Activated T-cell treated with anti-CD3 and anti-CD28 coated beads for 1 hour (primary cell): ENCODE data around the gene BCL2L15.

Experiments used
- DNase-seq: peaks from one replicate; pipeline ENCODE4 v3.0.0-alpha.2; 2020; ENCODE audit warnings: low read depth

The BCL2L15 gene

GRCh38 chr1:113905435-113905861 is 18.1 kb upstream of the BCL2L15 start:
- no peak for DNase-seq

DNA sequence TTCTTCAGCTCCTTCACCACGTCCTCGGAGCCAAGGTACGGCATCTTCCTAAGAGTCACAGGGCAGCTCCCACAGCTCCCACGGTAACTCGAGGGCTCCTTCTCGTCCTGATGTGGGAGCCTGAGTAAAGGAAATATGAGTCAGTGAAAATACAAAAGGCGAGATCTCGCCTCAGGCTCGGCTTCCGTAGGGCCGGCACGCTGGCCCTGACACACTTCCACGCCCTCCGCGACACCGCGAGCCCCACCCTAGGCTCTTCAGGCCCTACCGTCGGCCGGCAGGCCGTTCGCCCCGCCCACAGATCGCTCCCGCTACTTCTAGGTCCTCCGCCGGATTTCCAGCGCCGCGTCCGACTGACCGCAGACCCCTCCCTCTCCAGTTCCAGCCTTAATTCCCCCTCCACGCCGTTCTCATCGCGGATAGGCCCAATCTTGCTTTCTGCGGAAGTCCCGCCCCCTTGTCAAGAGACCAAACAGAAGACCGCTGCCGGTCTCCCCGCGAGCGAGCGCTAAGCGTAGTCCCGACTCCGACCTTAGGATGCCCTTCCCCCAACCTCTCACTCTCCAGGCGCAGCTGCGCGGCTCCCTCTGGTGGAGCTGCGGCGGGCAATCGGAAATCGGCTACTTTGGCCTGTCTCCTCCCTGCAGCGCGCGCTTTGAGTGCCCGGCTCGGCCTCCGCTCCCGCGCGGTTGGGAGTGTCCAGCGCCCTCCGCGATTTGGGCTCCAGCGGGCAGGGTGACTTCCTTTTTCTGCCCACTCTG is 17.5 kb upstream of the BCL2L15 start, which contains the start of the genes AP4B1 and DCLRE1B:
TSS of gene AP4B1 (minus strand) at position 126 of the 761 bp plus-strand sequence. CDS start at position 44, 82 bp downstream.
TSS of gene DCLRE1B (plus strand) at position 653 of the 761 bp plus-strand sequence. CDS start 261 bp downstream, outside the sequence.
- DNase-seq: peak; percentile 89

- DNase-seq: no peak
Observed at GRCh38 chr1:113904293-113904673, 16.9 kb upstream of the BCL2L15 start.

DNA sequence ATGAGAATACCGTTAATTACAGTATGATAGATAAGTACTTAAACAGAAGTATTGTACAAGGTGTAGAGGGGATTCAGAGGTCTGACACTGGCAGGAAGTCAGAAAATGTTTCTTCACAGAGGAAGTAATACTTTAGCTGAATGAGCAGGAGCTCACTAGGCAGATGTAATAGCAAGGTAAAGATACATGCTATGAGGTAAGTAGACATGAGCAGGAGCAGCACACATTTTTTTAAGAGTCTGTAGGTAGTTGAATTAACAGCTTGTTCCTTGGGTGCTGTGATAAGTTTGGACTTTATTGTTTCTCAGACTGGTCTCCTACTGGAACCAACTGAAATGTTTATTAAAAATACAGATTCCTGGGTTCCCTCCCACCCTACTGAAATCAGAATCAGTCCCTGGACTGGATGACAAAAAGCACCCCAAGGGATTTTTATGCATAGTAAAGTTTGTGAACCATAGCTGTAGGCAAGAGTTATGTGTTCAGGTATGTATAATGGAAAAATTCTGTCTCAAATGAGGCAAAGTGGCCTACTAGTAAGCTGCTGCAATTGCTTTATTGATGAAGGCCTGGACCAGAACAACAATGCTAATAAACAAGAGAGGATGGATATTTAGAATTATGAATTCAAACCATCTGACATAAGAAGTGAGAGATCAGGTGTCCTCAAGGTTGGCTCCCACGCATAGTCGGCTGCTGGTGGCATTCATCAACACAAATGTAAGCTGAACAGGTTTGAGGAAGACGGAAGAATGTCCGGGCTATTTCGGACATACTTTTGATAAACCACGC is 16.3 kb upstream of the BCL2L15 start:
- peak; percentile 1 for DNase-seq

GRCh38 chr1:113901191-113901590 is 13.8 kb upstream of the BCL2L15 start:
- DNase-seq: no peak

DNA sequence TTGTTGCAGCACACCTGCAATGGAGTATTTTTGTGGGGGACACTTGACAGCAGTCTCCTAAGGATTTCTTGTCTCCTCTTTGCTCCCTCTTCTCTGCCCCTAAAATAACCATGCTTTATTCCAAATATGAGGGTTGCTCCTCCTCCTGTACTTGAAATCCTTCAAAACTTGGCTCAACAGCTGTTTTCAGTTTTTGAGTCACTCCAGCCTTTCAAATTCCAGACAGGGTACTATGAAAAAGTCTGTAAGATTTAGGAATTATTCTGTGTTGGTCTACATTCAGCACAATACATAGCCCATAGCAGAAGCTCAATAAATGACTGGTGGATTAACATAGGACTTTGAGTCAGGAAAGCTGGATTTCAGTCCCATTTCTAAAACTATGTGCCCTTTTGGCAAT is 11.7 kb upstream of the BCL2L15 start:
- DNase-seq: no peak

- no peak for DNase-seq
Observed at GRCh38 chr1:113898241-113898814, 10.9 kb upstream of the BCL2L15 start.

DNA sequence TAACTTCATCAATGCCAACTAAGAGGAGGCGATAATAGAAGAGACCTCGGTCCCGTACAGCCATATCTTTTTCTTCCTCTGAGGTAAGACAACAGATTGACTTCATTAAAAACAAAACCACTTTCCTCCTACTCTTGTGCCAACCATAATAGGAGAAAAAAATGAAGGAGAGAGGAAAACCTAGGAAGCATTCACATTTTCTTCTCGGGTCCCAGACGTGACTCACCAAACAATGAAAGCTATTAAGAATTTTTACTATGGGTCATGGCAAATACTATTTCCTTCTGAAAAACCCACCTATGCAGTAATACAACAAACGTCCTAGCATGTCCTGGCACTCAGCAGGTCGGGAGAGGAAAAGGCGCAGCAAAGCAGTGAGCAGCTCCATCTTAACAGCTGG is 8.6 kb upstream of the BCL2L15 start:
- no peak for DNase-seq

GRCh38 chr1:113895098-113895497 is 7.7 kb upstream of the BCL2L15 start:
- DNase-seq: no peak

GRCh38 chr1:113893267-113893666 is 5.9 kb upstream of the BCL2L15 start:
- no peak for DNase-seq

- no peak for DNase-seq
Observed at GRCh38 chr1:113891631-113892220, 4.3 kb upstream of the BCL2L15 start.

GRCh38 chr1:113890816-113891215 is 3.4 kb upstream of the BCL2L15 start:
- DNase-seq: no peak

DNA sequence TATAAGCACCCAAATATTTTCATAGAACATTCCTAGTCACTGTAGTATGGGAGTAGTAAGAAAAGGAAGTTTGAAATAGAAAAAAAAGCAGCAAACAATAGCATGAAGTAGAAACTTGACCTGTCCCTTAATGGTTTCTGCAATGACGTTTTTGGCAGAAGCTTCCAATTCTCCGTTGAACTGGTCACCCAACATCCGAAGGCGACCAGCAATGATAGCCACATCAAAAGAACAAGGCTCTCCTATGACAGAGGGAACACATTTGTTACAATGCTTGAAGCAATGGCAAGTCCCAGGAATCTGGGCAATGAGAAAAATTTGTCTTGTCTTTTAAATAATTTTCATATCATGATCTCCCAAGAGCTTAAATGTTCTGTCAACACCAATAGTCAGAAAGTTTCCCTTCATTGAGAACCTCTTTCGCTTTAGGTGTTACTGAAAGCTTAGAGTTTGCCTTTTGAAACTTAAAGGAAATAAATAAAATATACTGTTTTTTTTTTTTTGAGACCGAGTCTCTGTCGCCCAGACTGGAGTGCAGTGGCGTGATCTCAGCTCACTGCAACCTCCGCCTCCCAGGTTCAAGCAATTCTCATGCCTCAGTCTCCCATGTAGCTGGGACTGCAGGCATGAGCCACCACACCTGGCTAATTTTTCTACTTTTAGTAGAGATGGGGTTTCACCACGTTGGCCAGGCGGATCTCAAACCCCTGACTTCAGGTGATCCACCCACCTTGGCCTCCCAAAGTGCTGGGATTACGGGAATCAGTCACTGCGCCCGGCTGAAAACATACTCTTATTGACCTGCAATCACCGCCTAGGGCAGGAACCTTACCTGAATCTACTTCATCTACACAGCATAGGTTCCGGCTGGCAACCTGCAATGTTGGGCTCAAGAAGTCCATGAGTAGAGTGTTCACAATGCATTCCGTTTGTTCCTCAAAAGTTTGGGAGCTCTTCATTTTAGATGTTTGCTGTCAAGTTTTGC is 672 bp downstream of the BCL2L15 start:
- DNase-seq: no peak

DNA sequence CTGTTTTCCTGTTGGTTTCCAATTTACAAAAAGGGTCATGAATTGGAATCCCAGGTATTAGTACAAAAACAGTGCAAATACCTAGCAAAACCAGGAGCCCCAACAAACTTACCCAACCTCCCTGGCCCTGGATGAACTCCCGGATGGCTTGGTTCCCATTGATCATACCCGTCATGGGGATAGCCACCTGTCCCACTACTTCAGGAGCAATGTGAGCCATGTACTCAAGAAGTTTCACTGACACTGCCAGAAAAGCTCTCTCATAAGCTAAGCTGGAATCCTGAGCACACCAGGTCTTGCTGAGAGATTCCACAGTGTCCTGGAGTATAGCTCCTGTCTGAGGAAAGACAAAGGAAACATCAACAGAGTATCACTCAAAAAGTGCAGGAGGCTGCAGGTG is 5.7 kb downstream of the BCL2L15 start:
- no peak for DNase-seq

- no peak for DNase-seq
Observed at GRCh38 chr1:113879739-113880038, 7.7 kb downstream of the BCL2L15 start.

GRCh38 chr1:113876176-113876575 is 11.2 kb downstream of the BCL2L15 start:
- no peak for DNase-seq

- no peak for DNase-seq
Observed at GRCh38 chr1:113875714-113876113, 11.7 kb downstream of the BCL2L15 start.

GRCh38 chr1:113874012-113874879 is 13.1 kb downstream of the BCL2L15 start:
- DNase-seq: no peak

DNA sequence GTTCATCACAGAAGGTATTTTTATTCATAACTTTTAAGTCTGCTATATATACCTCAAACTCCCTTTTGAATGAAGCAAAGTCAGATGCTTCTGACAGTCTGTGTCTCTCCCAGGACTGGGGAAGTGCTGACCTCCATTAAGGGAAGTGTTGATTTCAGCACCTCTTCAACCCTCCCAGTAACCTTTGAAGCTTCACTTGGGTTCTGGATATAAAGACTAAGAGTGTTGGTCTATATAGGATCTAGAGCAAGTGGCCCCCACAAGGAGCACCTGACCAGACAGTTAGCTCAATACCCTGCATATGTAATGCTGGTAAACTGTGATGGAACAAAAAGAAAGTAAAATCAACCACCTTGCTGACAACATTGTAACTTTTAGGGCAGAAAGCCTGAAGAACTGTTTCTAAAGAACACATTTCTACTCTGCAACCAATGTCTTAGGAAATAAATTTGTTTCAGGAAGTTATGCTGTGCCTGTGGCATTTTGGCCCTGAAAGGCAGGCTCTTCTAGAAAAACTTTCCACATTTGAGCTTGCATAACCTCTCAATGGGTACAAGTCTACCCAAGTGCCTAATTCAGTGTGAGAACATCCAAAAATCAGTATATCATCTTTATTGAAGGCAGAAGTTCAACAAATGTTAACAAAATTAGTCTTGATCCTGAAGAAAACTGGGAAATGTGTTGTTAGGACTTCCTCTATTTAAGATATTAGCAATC is 15.0 kb downstream of the BCL2L15 start:
- DNase-seq: no peak
